ENCODE measurements around the gene WDR62.
"Not testable (repeated sequence)": the region's sequence is repeated elsewhere in the genome, so short reads cannot be mapped to it uniquely, and the experiment has no call there.

Gene WDR62

DNA sequence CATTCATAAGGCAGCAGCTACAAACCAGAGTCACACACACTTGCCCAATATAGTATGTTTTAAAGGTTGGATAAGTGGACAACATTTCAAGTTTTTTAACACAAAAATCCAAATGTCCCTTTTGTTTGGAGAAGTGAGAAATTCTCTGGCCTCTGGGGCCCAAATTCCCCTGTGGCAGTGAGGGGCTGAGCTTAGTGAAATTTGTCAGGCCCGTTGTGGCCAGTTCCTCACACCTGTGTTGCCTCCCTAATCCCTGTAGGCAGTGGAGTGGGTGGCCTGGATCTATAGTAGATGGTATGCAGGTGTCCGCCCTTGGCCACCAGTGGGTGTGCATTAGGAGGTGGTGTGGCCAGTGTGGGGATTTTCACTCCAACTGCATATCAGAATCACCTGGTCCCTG, 6.7 kb downstream of the WDR62 start:
- H3K36me3 ChIP-seq (ENCODE audit: insufficient read depth, low read depth, low read length), result peaks cover 87% of the 10 kb centered on the region
- no peaks in the 10 kb centered on the region for H3K27me3 ChIP-seq (ENCODE audit: insufficient read depth, low read length)
- H3K9ac ChIP-seq (ENCODE audit: low read depth, low read length), result no peak overlapping the region
- no peak overlapping the region for H3K27ac ChIP-seq (ENCODE audit: low read length)
- no peak overlapping the region for H3K4me3 ChIP-seq (ENCODE audit: low read length)
- peaks cover under 1% of the 10 kb centered on the region; the same call in 1 of the 2 replicates for H3K4me1 ChIP-seq (ENCODE audit: insufficient read depth, low read length)
- H3K9me3 ChIP-seq (ENCODE audit: insufficient read depth, low read depth, low read length), result no peaks in the 10 kb centered on the region

DNA sequence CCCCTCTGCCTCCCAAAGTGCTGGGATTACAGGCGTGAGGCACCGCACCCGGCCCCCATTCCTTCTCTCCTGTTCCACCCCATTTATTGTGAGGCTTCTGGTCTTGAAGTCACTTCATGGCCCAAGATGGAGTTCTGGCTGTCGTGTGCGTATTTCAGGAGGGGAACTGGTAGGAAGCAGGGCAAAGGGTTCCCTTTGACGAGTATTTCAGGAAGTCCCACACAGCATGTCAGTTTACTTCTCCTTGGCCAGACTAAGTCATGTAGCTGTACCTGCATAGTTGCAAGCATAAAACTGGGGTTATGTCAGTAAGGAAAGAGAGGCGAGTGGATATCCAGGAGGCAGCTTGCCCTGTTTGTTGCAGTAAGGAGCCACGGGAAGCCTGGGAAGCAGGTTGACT, 10.1 kb downstream of the WDR62 start:
- peaks cover 79% of the 10 kb centered on the region for H3K36me3 ChIP-seq (ENCODE audit: insufficient read depth, low read depth, low read length)

DNA sequence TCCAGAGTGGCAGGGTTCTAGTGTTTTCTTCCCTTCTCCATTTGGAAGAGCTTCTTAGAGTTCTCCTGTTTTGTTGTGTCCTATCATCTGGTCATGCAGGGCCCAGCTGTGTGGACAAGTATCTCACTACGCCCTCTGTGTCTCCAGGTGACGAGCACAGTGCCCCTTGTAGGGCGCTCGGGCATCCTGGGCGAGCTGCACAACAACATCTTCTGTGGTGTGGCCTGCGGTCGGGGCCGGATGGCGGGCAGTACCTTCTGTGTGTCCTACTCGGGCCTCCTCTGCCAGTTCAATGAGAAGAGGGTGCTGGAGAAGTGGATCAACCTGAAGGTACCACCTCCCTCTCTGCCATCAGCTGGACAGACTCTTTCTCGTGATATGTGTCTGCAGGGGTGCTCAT, 13.0 kb downstream of the WDR62 start:
- H3K36me3 ChIP-seq (ENCODE audit: insufficient read depth, low read depth, low read length), result peaks cover 75% of the 10 kb centered on the region
- H3K4me3 ChIP-seq (ENCODE audit: low read length), result no peak overlapping the region
- no peak overlapping the region for H3K27ac ChIP-seq (ENCODE audit: low read length)
- H3K9me3 ChIP-seq (ENCODE audit: insufficient read depth, low read depth, low read length), result no peaks in the 10 kb centered on the region
- no peaks in the 10 kb centered on the region for H3K4me1 ChIP-seq (ENCODE audit: insufficient read depth, low read length)
- no peak overlapping the region for H3K9ac ChIP-seq (ENCODE audit: low read depth, low read length)
- H3K27me3 ChIP-seq (ENCODE audit: insufficient read depth, low read length), result no peaks in the 10 kb centered on the region

More for the DNA sequence above, 10.1 kb downstream of the WDR62 start:
- H3K4me1 ChIP-seq (ENCODE audit: insufficient read depth, low read length), result no peaks in the 10 kb centered on the region
- no peaks in the 10 kb centered on the region for H3K9me3 ChIP-seq (ENCODE audit: insufficient read depth, low read depth, low read length)
- H3K4me3 ChIP-seq (ENCODE audit: low read length), result no peak overlapping the region
- H3K27me3 ChIP-seq (ENCODE audit: insufficient read depth, low read length), result no peaks in the 10 kb centered on the region
- H3K9ac ChIP-seq (ENCODE audit: low read depth, low read length), result no peak overlapping the region
- no peak overlapping the region for H3K27ac ChIP-seq (ENCODE audit: low read length)

DNA sequence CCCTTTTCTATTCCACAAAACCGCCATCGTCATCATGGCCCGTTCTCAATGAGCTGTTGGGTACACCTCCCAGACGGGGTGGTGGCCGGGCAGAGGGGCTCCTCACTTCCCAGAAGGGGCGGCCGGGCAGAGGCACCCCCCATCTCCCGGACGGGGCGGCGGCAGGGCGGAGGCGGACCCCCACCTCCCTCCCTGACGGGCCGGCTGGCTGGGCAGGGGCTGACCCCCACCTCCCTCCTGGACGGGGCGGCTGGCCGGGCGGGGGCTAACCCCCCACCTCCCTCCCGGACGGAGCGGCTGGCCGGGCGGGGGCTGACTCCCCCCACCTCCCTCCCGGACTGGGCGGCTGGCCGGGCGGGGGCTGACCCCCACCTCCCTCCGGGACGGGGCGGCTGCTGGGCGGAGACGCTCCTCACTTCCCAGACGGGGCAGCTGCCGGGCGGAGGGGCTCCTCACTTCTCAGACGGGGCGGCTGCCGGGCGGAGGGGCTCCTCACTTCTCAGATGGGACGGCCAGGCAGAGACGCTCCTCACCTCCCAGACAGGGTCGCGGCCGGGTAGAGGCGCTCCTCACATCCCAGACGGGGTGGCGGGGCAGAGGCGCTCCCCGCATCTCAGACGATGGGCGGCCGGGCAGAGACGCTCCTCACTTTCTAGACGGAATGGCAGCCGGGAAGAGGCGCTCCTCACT, 14.3 kb downstream of the WDR62 start:
- not testable (repeated sequence) for H3K4me1 ChIP-seq (ENCODE audit: insufficient read depth, low read length); H3K9me3 ChIP-seq (ENCODE audit: insufficient read depth, low read depth, low read length); H3K9ac ChIP-seq (ENCODE audit: low read depth, low read length); H3K4me3 ChIP-seq (ENCODE audit: low read length); H3K27me3 ChIP-seq (ENCODE audit: insufficient read depth, low read length); H3K27ac ChIP-seq (ENCODE audit: low read length)
- peaks cover 78% of the 10 kb centered on the region for H3K36me3 ChIP-seq (ENCODE audit: insufficient read depth, low read depth, low read length)

DNA sequence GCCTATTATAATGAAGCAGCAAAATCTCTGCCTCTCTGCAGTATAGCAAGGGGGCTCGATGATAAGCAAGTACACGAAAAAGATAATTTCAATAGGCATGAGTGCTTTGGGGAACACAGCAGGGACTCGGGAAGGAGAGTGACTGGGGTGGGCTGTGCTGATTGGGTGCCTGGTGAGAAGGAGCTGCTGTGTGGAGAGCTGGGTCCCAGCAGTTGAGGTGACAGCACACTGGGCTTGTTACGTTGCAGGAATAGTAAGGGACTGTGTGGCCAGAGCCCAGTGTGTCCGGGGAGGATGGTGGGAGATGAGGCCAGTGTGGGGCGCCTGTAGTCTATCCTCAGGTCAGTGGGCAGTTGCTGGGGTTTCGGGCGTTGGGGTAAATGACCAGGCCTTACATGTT, 17.4 kb downstream of the WDR62 start:
- H3K9ac ChIP-seq (ENCODE audit: low read depth, low read length), result no peak overlapping the region
- no peak overlapping the region for H3K4me3 ChIP-seq (ENCODE audit: low read length)
- no peaks in the 10 kb centered on the region for H3K9me3 ChIP-seq (ENCODE audit: insufficient read depth, low read depth, low read length)
- no peaks in the 10 kb centered on the region for H3K27me3 ChIP-seq (ENCODE audit: insufficient read depth, low read length)
- H3K27ac ChIP-seq (ENCODE audit: low read length), result no peak overlapping the region
- H3K36me3 ChIP-seq (ENCODE audit: insufficient read depth, low read depth, low read length), result peaks cover 80% of the 10 kb centered on the region
- no peaks in the 10 kb centered on the region for H3K4me1 ChIP-seq (ENCODE audit: insufficient read depth, low read length)

DNA sequence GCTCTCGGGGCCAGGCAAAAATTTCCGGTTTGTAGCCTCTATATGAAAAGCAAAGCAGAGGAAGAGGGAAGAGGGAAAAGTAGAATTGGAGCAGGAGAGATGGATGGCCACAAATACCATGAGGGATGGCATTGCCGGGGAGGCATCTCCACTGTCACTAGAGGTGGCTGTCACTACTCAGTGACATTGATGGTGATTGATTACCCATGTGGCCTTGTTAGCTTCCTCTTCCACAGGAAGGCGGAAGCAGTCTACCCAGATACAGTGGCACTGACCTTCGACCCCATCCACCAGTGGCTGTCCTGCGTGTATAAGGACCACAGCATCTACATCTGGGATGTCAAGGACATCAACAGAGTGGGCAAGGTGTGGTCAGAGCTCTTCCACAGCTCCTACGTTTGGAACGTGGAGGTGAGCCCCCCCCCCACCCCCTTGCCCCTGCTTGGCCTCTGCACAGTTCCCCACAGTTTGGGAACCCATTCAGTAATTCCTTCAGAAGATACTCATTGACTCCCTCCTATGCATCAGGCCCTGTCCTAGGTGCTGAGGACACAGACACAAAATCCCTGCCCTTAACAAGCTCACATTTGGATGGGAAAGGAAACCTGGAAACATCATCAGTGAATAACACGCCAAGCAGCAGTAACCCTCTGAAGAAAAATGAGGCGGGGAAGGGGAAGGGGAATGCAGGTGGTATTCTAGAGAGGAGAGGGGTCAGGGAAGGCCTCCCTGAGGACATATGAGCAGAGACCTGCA, 18.6 kb downstream of the WDR62 start:
- no peaks in the 10 kb centered on the region for H3K27me3 ChIP-seq (ENCODE audit: insufficient read depth, low read length)
- no peak overlapping the region for H3K4me3 ChIP-seq (ENCODE audit: low read length)
- H3K36me3 ChIP-seq (ENCODE audit: insufficient read depth, low read depth, low read length), result peaks cover 80% of the 10 kb centered on the region
- H3K9me3 ChIP-seq (ENCODE audit: insufficient read depth, low read depth, low read length), result no peaks in the 10 kb centered on the region
- H3K27ac ChIP-seq (ENCODE audit: low read length), result no peak overlapping the region
- no peaks in the 10 kb centered on the region for H3K4me1 ChIP-seq (ENCODE audit: insufficient read depth, low read length)
- H3K9ac ChIP-seq (ENCODE audit: low read depth, low read length), result no peak overlapping the region

DNA sequence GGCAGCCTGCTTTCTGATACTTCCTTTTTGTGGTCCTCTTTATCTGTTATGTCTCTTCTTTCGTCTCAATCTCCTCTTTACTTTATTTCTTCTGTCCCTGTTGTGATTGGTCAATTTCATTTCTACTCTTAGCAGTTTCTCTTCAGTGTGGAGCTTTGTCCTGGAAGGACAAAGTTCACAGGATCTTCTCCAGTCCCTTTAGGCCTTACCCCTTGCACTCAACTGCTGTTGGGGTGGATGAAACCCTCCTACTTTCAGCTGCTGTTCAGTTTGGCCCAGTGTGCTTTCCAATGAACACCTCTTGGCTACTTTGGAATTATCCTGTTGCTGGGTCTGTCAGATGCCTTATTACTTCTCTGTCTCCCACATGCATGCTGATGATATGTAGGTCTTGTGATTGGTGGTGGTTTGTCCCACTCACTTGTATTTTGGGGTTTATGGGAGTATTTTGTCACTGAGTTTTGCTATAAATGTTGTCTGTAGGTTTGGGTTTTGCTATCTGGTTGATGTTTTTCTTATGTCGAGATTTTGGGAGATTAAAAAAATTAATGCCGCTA, 24.8 kb downstream of the WDR62 start:
- Histone ChIP-seq H3K27me3 (ENCODE audit: insufficient read depth, low read length) (no peaks in the 10 kb centered on the region), H3K9ac (ENCODE audit: low read depth, low read length) (no peak overlapping the region)

DNA sequence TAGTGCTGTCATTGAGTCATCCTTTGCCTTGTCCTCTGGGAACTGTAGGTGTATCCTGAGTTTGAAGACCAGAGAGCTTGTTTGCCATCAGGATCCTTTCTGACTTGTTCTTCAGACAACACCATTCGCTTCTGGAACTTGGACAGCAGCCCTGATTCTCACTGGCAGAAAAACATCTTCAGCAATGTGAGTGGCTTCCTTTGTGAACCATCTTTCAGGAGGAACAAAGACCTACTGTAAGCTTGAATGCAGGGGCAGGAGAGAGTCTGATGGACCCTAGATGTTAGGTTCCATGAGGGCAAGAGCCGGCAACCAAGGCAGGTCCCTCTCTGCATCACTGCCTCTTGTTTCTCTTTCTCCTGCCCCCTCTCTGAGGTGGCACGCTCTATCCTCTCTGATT, 26.7 kb downstream of the WDR62 start:
- H3K4me3 ChIP-seq (ENCODE audit: low read length), result no peak overlapping the region
- no peaks in the 10 kb centered on the region for H3K27me3 ChIP-seq (ENCODE audit: insufficient read depth, low read length)
- H3K36me3 ChIP-seq (ENCODE audit: insufficient read depth, low read depth, low read length), result peaks cover 88% of the 10 kb centered on the region
- no peaks in the 10 kb centered on the region for H3K4me1 ChIP-seq (ENCODE audit: insufficient read depth, low read length)
- no peak overlapping the region for H3K27ac ChIP-seq (ENCODE audit: low read length)
- no peaks in the 10 kb centered on the region for H3K9me3 ChIP-seq (ENCODE audit: insufficient read depth, low read depth, low read length)
- no peak overlapping the region for H3K9ac ChIP-seq (ENCODE audit: low read depth, low read length)

More for the DNA sequence above, 24.8 kb downstream of the WDR62 start:
- Histone ChIP-seq H3K27ac (ENCODE audit: low read length) (no peak overlapping the region), H3K4me3 (ENCODE audit: low read length) (no peak overlapping the region), H3K9me3 (ENCODE audit: insufficient read depth, low read depth, low read length) (no peaks in the 10 kb centered on the region), H3K36me3 (ENCODE audit: insufficient read depth, low read depth, low read length) (peaks cover 88% of the 10 kb centered on the region), H3K4me1 (ENCODE audit: insufficient read depth, low read length) (no peaks in the 10 kb centered on the region)

DNA sequence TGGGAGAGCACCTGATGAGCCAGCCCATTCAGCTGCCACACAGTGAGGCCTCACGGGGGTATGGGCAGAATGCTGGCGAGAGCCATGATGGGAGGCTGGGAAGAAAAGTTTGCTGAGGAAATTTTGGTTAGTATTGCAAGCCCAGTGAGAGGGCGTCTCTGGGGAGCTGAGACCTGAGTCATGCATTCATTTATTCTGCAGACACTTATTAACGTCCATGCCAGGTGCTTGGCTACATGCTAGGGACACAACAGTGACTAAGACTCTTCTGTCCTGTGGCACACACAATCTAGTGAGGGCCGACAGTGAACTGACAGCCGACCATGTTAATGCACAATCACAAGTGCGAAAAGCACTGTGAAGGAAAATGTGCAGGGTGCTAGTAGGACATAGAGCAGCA, 27.2 kb downstream of the WDR62 start:
- Histone ChIP-seq H3K9ac (ENCODE audit: low read depth, low read length) (no peak overlapping the region), H3K27ac (ENCODE audit: low read length) (no peak overlapping the region), H3K36me3 (ENCODE audit: insufficient read depth, low read depth, low read length) (peaks cover 88% of the 10 kb centered on the region), H3K4me1 (ENCODE audit: insufficient read depth, low read length) (no peaks in the 10 kb centered on the region), H3K9me3 (ENCODE audit: insufficient read depth, low read depth, low read length) (no peaks in the 10 kb centered on the region), H3K27me3 (ENCODE audit: insufficient read depth, low read length) (no peaks in the 10 kb centered on the region), H3K4me3 (ENCODE audit: low read length) (no peak overlapping the region)

DNA sequence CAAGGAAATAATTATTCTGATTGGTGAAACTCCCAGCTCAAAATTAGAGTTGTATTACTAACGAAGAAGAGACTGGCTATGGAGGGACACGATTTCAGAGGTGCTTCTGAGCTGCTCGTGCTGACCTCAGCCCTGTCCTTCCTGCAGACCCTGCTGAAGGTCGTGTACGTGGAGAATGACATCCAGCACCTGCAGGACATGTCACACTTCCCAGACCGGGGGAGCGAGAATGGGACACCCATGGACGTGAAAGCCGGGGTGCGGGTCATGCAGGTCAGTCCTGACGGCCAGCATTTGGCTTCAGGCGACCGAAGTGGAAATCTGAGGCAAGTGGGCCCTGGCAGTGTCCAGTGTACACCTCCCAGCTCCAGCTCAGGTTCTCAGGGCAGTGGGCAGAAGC, 28.2 kb downstream of the WDR62 start:
- Histone ChIP-seq H3K36me3 (ENCODE audit: insufficient read depth, low read depth, low read length) (peaks cover 87% of the 10 kb centered on the region), H3K9me3 (ENCODE audit: insufficient read depth, low read depth, low read length) (no peaks in the 10 kb centered on the region), H3K9ac (ENCODE audit: low read depth, low read length) (no peak overlapping the region), H3K4me1 (ENCODE audit: insufficient read depth, low read length) (no peaks in the 10 kb centered on the region), H3K27ac (ENCODE audit: low read length) (no peak overlapping the region), H3K4me3 (ENCODE audit: low read length) (no peak overlapping the region), H3K27me3 (ENCODE audit: insufficient read depth, low read length) (no peaks in the 10 kb centered on the region)

DNA sequence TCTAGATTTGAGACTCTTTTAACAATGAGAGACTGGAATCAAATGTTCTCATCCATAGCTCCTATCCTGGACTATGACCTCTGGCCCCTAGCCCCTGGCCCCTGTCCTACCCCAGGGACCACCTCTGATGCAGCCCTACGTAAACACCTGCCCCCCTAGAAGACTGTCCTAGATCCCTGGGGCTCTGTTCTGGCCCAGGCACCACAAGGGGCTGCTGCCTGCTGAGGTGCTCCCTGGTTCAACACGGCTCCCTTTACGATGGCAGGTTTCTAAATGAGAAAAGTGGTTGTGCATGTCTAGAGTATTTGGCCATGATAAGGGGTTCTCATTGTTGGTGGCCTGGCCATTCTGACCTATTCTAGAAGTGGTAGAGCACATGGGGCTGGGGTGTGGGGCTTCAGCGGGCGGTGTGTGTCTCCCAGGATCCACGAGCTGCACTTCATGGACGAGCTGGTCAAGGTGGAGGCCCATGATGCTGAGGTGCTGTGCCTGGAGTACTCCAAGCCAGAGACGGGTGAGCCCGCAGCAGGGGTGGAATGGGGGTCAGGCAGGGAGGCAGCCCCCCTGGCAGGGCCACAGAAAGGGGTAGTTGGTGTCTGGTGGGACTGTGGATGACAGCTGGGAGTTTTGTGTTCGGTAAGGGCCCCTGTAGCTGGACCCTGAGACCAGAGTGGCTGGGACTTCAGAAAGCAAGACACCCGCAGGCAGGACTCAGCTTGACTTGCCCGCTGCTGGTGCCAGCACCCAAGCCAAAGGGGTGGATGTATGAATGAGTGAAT, 29.7 kb downstream of the WDR62 start:
- no peak overlapping the region for H3K27ac ChIP-seq (ENCODE audit: low read length)
- H3K27me3 ChIP-seq (ENCODE audit: insufficient read depth, low read length), result no peaks in the 10 kb centered on the region
- H3K4me1 ChIP-seq (ENCODE audit: insufficient read depth, low read length), result no peaks in the 10 kb centered on the region
- no peaks in the 10 kb centered on the region for H3K9me3 ChIP-seq (ENCODE audit: insufficient read depth, low read depth, low read length)
- H3K36me3 ChIP-seq (ENCODE audit: insufficient read depth, low read depth, low read length), result peaks cover 90% of the 10 kb centered on the region
- no peak overlapping the region for H3K4me3 ChIP-seq (ENCODE audit: low read length)
- no peak overlapping the region for H3K9ac ChIP-seq (ENCODE audit: low read depth, low read length)
